GM23248 (cell line): ENCODE data around the gene MED12.

ENCODE experiments used
- EZH2 ChIP-seq: fragments of 200-600 bp; sonication (generic); IDR thresholded peaks from 2 replicates; pipeline ENCODE4 v1.6.1; 2018; ENCODE audit warnings: antibody characterized with exemption, mild to moderate bottlenecking; ENCODE audit not compliant: insufficient read depth, poor library complexity, severe bottlenecking
- EZH2phosphoT487 ChIP-seq: fragments of 200-600 bp; sonication (generic); IDR thresholded peaks from 2 replicates; pipeline ENCODE4 v1.6.1; 2018; ENCODE audit warnings: antibody characterized with exemption, moderate library complexity, mild to moderate bottlenecking, low read depth; ENCODE audit not compliant: insufficient read depth

DNA sequence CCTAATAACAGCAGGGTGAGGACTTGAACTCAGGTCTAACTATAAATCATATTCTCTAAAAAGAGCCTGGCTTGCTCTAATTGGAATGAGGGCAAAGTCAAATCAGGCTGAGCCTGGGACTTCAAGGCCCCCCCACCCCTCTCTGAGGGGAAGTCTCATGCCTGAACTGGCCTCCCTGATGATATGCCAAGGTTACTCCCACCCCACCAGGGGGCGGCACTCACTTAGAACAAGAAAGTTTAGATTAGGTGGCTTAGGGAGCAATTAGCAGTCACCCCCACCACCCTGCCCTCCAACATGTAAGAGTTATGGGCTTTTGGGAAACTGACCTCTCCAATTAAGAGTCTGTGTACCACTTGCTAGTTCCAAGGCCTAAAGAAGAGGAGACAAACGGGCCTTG is 20.1 kb upstream of the MED12 start:
- TF ChIP-seq EZH2 (no peak), EZH2phosphoT487 (no peak)
